GM20000 (cell line): ENCODE measurements around the gene PAN2.
"Not testable (repeated sequence)": the region's sequence is repeated elsewhere in the genome, so short reads cannot be mapped to it uniquely, and the experiment has no call there.

Experiments
- DNase-seq: peaks from one replicate; pipeline ENCODE4 v3.0.0; 2012; ENCODE audit warnings: low spot score
- TF ChIP-seq, protein P1 (sequence below): IDR thresholded peaks from 2 replicates; pipeline ENCODE4 v1.5.1; 2012; ENCODE audit warnings: mild to moderate bottlenecking, control low read depth; ENCODE audit errors: extremely low read depth, missing control alignments

Gene PAN2

DNA sequence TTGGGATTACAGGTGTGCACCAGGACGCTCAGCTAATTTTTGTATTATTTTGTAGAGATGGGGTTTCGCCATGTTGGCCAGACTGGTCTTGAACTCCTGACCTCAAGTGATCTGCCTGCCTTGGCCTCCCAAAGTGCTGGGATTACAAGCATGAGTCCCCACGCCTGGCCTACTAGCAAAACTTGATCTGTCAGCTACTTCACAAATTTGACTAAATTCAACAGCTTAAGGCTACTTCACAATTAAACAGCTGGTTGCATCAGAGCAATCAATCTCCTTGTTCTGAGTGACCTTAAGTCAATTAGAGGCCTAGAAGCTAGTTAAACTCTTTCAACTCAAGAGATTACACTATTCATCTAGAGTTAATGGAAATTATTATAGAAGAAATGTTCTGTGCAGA lies 54.9 kb downstream of the PAN2 start:
- no peak for DNase-seq
- TF ChIP-seq, protein P1, sequence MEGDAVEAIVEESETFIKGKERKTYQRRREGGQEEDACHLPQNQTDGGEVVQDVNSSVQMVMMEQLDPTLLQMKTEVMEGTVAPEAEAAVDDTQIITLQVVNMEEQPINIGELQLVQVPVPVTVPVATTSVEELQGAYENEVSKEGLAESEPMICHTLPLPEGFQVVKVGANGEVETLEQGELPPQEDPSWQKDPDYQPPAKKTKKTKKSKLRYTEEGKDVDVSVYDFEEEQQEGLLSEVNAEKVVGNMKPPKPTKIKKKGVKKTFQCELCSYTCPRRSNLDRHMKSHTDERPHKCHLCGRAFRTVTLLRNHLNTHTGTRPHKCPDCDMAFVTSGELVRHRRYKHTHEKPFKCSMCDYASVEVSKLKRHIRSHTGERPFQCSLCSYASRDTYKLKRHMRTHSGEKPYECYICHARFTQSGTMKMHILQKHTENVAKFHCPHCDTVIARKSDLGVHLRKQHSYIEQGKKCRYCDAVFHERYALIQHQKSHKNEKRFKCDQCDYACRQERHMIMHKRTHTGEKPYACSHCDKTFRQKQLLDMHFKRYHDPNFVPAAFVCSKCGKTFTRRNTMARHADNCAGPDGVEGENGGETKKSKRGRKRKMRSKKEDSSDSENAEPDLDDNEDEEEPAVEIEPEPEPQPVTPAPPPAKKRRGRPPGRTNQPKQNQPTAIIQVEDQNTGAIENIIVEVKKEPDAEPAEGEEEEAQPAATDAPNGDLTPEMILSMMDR: no peak

DNA sequence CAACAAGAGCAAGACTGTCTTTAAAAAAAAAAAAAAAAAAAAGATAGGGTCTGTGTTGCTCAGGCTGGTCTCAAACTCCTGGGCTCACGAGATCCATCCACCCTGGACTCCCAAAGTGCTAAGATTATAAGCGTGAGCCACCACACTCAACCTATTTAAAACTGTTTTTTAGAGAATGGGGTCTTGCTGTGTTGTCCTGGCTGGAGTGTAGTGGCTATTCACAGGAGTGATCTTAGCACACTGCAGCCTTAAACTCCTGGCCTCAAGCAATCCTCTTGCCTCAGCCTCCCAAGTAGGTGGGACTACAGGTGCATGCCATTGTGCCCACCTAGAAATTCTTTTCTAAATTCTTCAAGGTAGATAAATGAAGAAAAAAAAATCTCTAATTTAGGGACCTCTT lies 59.5 kb downstream of the PAN2 start:
- DNase-seq: no peak
- TF ChIP-seq, protein P1: no peak

DNA sequence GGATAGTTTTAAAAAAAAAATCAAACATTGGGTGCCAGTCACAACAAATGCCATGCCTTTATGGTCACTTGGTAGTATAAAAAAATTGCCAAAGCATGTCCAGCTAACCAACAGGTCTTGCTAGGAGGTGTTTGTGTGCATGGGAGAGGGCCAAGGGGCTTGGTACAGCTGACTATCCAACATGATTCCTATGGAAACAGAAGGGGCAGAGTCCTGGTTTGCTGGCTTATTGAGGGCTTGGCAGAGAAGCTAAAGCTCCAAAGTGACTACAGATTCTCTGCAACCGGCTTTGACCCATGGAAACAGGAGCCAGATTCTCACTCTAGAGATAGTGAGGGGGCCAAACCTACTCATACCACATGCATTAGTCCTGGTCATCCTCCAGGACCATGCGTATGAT lies 61.3 kb downstream of the PAN2 start:
- DNase-seq: not testable (repeated sequence)

DNA sequence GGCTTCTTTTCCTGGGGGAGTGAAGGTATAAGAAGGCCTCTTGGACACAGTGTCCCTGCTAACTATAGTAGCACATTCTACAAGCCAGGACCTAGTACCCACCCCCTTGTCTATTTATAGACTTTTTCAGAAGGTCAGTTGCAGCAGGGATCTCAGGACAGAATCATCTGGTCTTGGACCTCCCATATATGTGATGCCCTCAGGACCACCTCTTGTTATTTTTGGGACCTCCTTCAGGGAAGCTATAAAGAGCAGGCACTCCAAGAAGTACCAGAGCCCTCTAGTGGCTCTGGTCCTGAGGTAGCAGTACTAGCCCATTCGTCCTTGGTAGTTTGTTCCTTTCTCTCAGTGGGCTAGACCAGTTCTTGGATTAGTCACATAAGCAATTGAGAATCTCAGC lies 62.8 kb downstream of the PAN2 start:
- DNase-seq: no peak

DNA sequence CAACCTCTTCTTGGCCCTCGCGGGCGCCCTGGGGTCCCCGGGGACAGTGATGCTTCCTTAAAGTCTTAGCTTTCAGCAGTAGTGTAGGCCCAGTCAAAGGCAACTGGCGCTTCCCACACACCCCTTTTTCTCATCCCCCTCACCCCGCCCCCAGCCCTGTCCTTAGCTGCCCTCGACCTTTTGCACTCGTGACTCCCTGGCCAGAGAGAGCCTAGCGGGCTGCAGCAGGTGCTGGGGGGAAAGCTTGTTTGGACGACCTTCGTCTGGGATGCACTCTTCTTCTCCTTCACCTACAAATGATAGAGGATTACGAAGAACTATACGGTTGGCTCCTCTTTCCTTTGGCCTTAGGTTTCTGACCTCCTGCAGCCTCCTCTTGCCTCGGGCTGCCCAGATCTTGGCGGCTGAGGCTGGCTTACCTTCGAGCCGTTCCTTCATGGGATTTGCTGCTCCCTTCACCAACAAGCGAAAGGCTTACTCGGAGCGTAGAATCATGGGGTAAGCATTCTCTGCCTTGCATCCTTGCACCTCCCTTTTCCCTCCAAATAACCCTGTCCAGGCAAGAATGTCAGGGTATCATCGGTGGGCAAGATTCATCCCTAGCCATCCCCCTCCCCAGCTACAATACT lies 66.2 kb downstream of the PAN2 start:
- DNase-seq: no peak
- TF ChIP-seq, protein P1: no peak

More for the DNA sequence above, 62.8 kb downstream of the PAN2 start:
- TF ChIP-seq, protein P1: peak; percentile 25

DNA sequence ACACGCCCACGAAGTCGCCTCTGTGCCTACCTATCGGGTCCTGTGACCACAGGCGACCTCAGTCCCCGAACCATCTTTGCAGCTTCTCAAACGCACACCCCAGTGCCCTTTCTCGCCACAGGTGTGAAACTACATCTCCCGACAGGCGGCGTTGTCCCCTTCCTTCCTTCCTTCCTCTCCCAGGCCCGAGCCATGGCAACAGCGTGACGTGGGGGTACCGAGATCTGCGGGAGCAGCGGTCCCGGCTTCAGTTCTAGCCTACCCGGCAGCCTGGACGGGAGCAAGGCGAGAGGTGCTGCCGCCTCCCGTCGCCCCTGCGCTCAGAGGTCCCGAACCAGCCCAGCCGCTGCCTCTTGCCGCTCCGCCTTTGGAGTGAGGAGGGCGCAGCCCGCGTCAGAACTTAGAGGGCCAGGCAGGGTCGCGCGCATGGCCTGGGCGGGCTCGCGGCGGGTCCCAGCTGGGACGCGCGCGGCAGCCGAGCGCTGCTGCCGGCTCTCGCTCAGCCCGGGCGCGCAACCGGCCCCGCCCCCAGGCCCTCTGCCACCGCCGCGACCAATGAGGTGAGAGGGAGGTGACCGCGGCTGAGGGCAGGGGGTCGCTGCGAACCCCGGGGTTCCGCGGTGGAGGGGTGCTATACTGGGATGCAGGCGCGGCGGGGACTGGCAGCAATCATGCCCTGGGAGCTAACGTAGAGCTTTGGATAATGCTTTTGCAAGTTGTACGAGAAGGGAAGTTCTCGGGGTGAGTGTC lies 66.9 kb downstream of the PAN2 start, which contains the start of gene COQ10A:
TSS of gene COQ10A (plus strand) at position 250 of the 750 bp plus-strand sequence. CDS start at position 427, 177 bp downstream.
- TF ChIP-seq, protein P1: no peak

More for the DNA sequence above, 66.9 kb downstream of the PAN2 start, which contains the start of gene COQ10A:
- peak; percentile 94 for DNase-seq
